Natural killer cell (primary cell): ENCODE results near the gene IQSEC1. TPM values are rescaled to one million over a fixed set of nuclear protein-coding genes. Genes with fewer than 3 reads are reported as not detected.

ENCODE experiments used
- ATAC-seq, 3 donors: fragments of 150-1000 bp in 2 of 3; fragments of 200-7000 bp in 1 of 3; cut with Tn5 transposase; 1 replicate in 1 of 3; 2 replicates in 2 of 3; pipeline ENCODE4 v1.10.0; 2021; ENCODE audit warnings: mild to moderate bottlenecking in 2 of 3, moderate library complexity in 2 of 3
- DNase-seq, 2 donors: peaks; one replicate each; pipeline versions ENCODE4 v3.0.0 to v3.0.0-alpha.2; 2013 to 2021; ENCODE audit warnings: mixed read lengths in 1 of 2
- H3K27ac ChIP-seq: one replicate; pipeline ENCODE4 v1.5.1; 2013; ENCODE audit warnings: mild to moderate bottlenecking, low read length
- H3K27me3 ChIP-seq: one replicate; pipeline ENCODE4 v1.6.1; 2013; ENCODE audit warnings: low read length; ENCODE audit not compliant: control insufficient read depth, insufficient read depth
- H3K36me3 ChIP-seq: one replicate; pipeline ENCODE4 v1.6.1; 2013; ENCODE audit warnings: low read length; ENCODE audit not compliant: control insufficient read depth, insufficient read depth
- H3K4me1 ChIP-seq: one replicate; pipeline ENCODE4 v1.6.1; 2013; ENCODE audit warnings: low read length; ENCODE audit not compliant: control insufficient read depth, insufficient read depth
- H3K4me3 ChIP-seq: one replicate; pipeline ENCODE4 v1.5.1; 2013; ENCODE audit warnings: low read length
- H3K9me3 ChIP-seq: one replicate; pipeline ENCODE4 v1.6.1; 2013; ENCODE audit warnings: low read length; ENCODE audit not compliant: control insufficient read depth, insufficient read depth
- H3K27ac Mint-ChIP-seq, 2 donors: one replicate each; pipeline ENCODE4 v1.8.0; 2022; ENCODE audit warnings: mild to moderate bottlenecking in 2 of 2, mixed read lengths in 2 of 2, moderate library complexity in 1 of 2
- H3K27me3 Mint-ChIP-seq, 2 donors: one replicate each; pipeline ENCODE4 v1.8.0; 2022; ENCODE audit warnings: low read depth in 2 of 2, mixed read lengths in 2 of 2
- H3K36me3 Mint-ChIP-seq: one replicate; pipeline ENCODE4 v1.8.0; 2022; ENCODE audit warnings: mixed read lengths
- H3K4me1 Mint-ChIP-seq, 2 donors: one replicate each; pipeline ENCODE4 v1.8.0; 2022; ENCODE audit warnings: mixed read lengths in 2 of 2
- H3K4me3 Mint-ChIP-seq: one replicate; pipeline ENCODE4 v1.8.0; 2022; ENCODE audit warnings: mild to moderate bottlenecking, moderate library complexity, mixed read lengths
- H3K9me3 Mint-ChIP-seq, 2 donors: one replicate each; pipeline ENCODE4 v1.8.0; 2022; ENCODE audit warnings: mixed read lengths in 2 of 2
- CTCF ChIP-seq: fragments of 200-600 bp; IDR thresholded peaks from one replicate; pipeline ENCODE4 v1.8.0; 2022; ENCODE audit warnings: antibody characterized with exemption
- WGBS: methylation state at CpG from one replicate; pipeline ENCODE4 v1.1.7; 2013; ENCODE audit warnings: missing lambda C conversion rate; ENCODE audit not compliant: insufficient coverage; 5-methylcytosine and 5-hydroxymethylcytosine counted together
- intact Hi-C: fragments of 100-400 bp; cut with micrococcal nuclease; formaldehyde crosslinking; loops from one replicate; pipeline ENCODE4 v1.14.2; 2022
- total RNA-seq, 4 donors: library from RNA; stranded (reverse); fragments of 120-200 nt in 1 of 4; gene quantifications; one replicate each; pipeline versions ENCODE4 v1.2.3 to v1.2.4, GENCODE V29; 2013 to 2022

The IQSEC1 gene
- total RNA-seq, 3 donors from 2014 or later (not counting 1 experiment from before 2014, with no cell fraction given): 124 to 189 (median 138) TPM

- Histone ChIP-seq H3K27me3 (no peaks in the 10 kb centered on the region), H3K27ac (peak overlapping the region; percentile 100), H3K36me3 (no peaks in the 10 kb centered on the region), H3K4me1 (peaks cover 100% of the 10 kb centered on the region), H3K9me3 (no peaks in the 10 kb centered on the region), H3K4me3 (no peak overlapping the region)
- no peak for TF ChIP-seq CTCF
- H3K27ac Mint-ChIP-seq: peak overlapping the region; percentile 98 to 99
- no peaks in the 10 kb centered on the region for H3K36me3 Mint-ChIP-seq
- ATAC-seq: no peak
- H3K27me3 Mint-ChIP-seq: no peaks in the 10 kb centered on the region
- no peak for DNase-seq
- intact Hi-C loops: loop anchor here (2.0 to 5.0 kb wide), 3 partner anchors 16 to 1131 kb away; no protein-coding TSS in a partner anchor
- H3K4me1 Mint-ChIP-seq: peaks cover 84 to 98% of the 10 kb centered on the region in 2 donors
- H3K9me3 Mint-ChIP-seq: peaks cover 0 to 2% of the 10 kb centered on the region in 2 donors
- 41% methylated on average over 4 of the region's 4 CpGs for WGBS
- H3K4me3 Mint-ChIP-seq: peak overlapping the region; percentile 90
Measured at GRCh38 chr3:13010780-13011572, 62.3 kb downstream of the IQSEC1 start.

- peak overlapping the region; percentile 100 for H3K27ac ChIP-seq
- H3K9me3 ChIP-seq: no peaks in the 10 kb centered on the region
- WGBS: 88% methylated on average over 7 of the region's 7 CpGs
- no peak for TF ChIP-seq CTCF
- peak overlapping the region; percentile 84 for H3K4me3 Mint-ChIP-seq
- peak overlapping the region; percentile 98 to 99 for H3K27ac Mint-ChIP-seq
- no peak for DNase-seq
- H3K27me3 Mint-ChIP-seq: no peaks in the 10 kb centered on the region
- peaks cover 0 to 2% of the 10 kb centered on the region in 2 donors for H3K9me3 Mint-ChIP-seq
- H3K27me3 ChIP-seq: no peaks in the 10 kb centered on the region
- intact Hi-C loops: loop anchor here (2.0 to 5.0 kb wide), 3 partner anchors 15 to 1132 kb away; no protein-coding TSS in a partner anchor
- H3K36me3 ChIP-seq: no peaks in the 10 kb centered on the region
- no peaks in the 10 kb centered on the region for H3K36me3 Mint-ChIP-seq
- H3K4me1 ChIP-seq: peaks cover 100% of the 10 kb centered on the region
- peaks cover 90 to 98% of the 10 kb centered on the region in 2 donors for H3K4me1 Mint-ChIP-seq
- ATAC-seq: no peak
- no peak overlapping the region for H3K4me3 ChIP-seq
Measured at GRCh38 chr3:13009946-13010315, 63.3 kb downstream of the IQSEC1 start.

- Mint-ChIP-seq H3K4me1 (peaks cover 92 to 98% of the 10 kb centered on the region in 2 donors), H3K9me3 (peaks cover 0 to 2% of the 10 kb centered on the region in 2 donors), H3K27me3 (no peaks in the 10 kb centered on the region), H3K4me3 (peak overlapping the region; percentile 84), H3K27ac (peak overlapping the region; percentile 98 to 99), H3K36me3 (no peaks in the 10 kb centered on the region)
- H3K36me3 ChIP-seq: no peaks in the 10 kb centered on the region
- no peaks in the 10 kb centered on the region for H3K9me3 ChIP-seq
- intact Hi-C loops: no loop called here
- ATAC-seq: peak; percentile 3 to 43 (median 27)
- peak; percentile 68 to 80 for DNase-seq
- TF ChIP-seq CTCF: no peak
- peak overlapping the region; percentile 100 for H3K27ac ChIP-seq
- H3K27me3 ChIP-seq: no peaks in the 10 kb centered on the region
- WGBS: 22% methylated on average over 16 of the region's 16 CpGs
- H3K4me1 ChIP-seq: peaks cover 100% of the 10 kb centered on the region
- H3K4me3 ChIP-seq: no peak overlapping the region
Measured at GRCh38 chr3:13009132-13009945, 63.9 kb downstream of the IQSEC1 start.
